NT2/D1 (cell line): Measurements from ENCODE around the gene CRTAP.
"Not testable (repeated sequence)": the region's sequence is repeated elsewhere in the genome, so short reads cannot be mapped to it uniquely, and the experiment has no call there.

ENCODE experiments used
- SUZ12 ChIP-seq: IDR thresholded peaks from 2 replicates; pipeline ENCODE4 v1.6.1; 2011; ENCODE audit not compliant: insufficient read length, insufficient read depth; ENCODE audit errors: extremely low read depth
- YY1 ChIP-seq: IDR thresholded peaks from 2 replicates; pipeline ENCODE4 v1.6.1; 2011; ENCODE audit not compliant: insufficient read length, insufficient read depth

DNA sequence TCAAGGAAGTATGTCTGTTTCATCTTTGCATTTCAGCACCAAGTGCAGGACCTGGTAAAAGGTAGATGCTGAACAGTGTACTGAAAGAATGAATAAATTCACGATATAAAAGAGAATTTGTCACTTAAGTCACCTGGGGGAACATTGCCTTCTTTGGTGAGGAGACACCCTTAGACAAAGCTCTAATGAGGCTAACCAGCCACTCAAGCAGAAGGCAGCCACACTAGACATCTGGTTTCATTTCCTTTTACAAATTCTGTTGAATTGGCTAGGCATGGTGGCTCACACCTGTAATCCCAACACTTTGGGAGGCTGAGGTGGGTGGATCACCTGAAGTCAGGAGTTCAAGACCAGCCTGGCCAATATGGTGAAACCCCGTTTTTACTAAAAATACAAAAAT, 7.0 kb upstream of the CRTAP start:
- TF ChIP-seq SUZ12, YY1: not testable (repeated sequence)
